ENCODE measurements around the gene NR2E1. TPM values are rescaled to one million over a fixed set of nuclear protein-coding genes. Genes with fewer than 3 reads are reported as not detected.

NR2E1 gene
- total and polyA plus RNA-seq, 2 experiments from 2014 or later = not detected

- Histone ChIP-seq H3F3A (ENCODE audit: insufficient read depth) (no peaks in the 10 kb centered on the region), H3K9ac (no peak overlapping the region), H3K79me2 (ENCODE audit: insufficient read depth) (no peaks in the 10 kb centered on the region), H3K36me3 (ENCODE audit: low read depth) (no peaks in the 10 kb centered on the region), H3K9me3 (ENCODE audit: low read depth) (no peaks in the 10 kb centered on the region), H3K4me1 (ENCODE audit: insufficient read depth) (no peaks in the 10 kb centered on the region), H3K27ac (no peak overlapping the region), H3K4me2 (ENCODE audit: unreplicated experiment) (peak overlapping the region; percentile 97), H3K9me2 (ENCODE audit: insufficient read depth) (no peaks in the 10 kb centered on the region), H3K4me3 (peak overlapping the region; percentile 71), H4K20me1 (ENCODE audit: insufficient read depth) (no peaks in the 10 kb centered on the region), H3K27me3 (replicated peaks; ENCODE audit: insufficient read depth) (peaks cover 86% of the 10 kb centered on the region), H2AFZ (peak overlapping the region; percentile 71; the same call in 1 of the 2 replicates)
- DNase-seq = no peak
- TF ChIP-seq EZH2 (IDR thresholded peaks at IDR 0.05; ENCODE audit: insufficient read depth, poor library complexity, severe bottlenecking) (no peak), EZH2phosphoT487 (IDR thresholded peaks at IDR 0.05; ENCODE audit: insufficient read depth, low read depth) (no peak)
- in situ Hi-C loops (cut with MboI) = loop anchor here (10.0 to 25.0 kb wide), 3 partner anchors 376 to 944 kb away; no protein-coding TSS in a partner anchor
- 0 to 1% methylated on average over 11 to 42 of the region's 45 CpGs for WGBS, 2 experiments (ENCODE audit: low coverage in 1 of 2, low lambda C conversion rate in 2 of 2, missing lambda C conversion rate in 2 of 2)
These were observed 47.5 kb upstream of the NR2E1 start for GRCh38 chr6:108118359-108118724.

DNA sequence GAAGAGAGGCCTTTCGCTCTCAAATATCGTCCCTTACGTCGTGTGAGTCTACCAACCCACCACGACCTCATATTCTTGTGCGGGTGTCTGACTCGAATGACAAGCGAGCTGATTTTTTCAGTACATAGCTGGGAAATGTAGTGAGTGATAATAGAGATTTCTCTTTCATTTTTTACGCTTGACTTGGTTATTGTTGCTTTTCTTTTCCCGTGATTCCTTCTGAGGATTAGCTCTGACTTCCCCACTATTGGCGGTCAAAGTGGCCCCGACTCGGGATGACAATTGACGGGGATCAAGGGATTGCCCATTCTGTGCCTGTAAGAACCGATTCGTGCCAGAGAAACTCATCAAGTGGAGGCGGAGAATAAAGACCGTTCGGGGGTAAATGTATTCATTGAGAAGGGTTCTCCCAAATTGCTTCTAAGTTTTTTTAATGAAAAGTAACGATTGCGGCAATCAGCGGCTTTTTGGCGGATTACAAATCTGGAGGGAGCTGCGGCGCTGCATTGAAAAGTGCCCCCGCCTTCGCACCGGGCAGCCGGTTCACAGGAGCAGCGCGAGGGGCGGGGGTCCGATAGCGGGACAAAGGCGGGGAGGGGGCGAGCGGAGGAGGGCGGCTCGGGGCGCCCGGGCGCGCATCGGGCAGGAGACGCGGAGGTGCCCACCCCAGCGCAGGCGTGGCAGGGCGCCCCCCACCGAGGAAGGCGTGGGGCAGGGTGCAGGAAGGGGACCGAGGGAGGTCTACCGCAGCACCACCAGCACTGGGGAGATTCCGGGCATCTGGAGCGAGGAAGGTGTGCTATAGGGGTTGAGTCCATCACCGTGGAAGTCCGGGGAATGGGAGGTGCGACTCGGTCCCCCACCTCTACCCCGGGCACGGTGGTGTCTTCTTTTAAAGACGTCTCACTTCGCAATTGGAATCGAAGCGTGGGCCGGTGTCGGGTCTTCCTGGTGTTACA, 46.7 kb upstream of the NR2E1 start:
- Histone ChIP-seq H3K9ac (no peak overlapping the region), H4K20me1 (ENCODE audit: insufficient read depth) (no peaks in the 10 kb centered on the region), H3K4me2 (ENCODE audit: unreplicated experiment) (peak overlapping the region; percentile 97), H3K36me3 (ENCODE audit: low read depth) (no peaks in the 10 kb centered on the region), H3K27ac (no peak overlapping the region), H3K27me3 (replicated peaks; ENCODE audit: insufficient read depth) (peaks cover 92% of the 10 kb centered on the region), H3K4me3 (peak overlapping the region; percentile 69), H3K4me1 (ENCODE audit: insufficient read depth) (no peaks in the 10 kb centered on the region), H3K9me3 (ENCODE audit: low read depth) (no peaks in the 10 kb centered on the region), H2AFZ (peak overlapping the region; percentile 71), H3K79me2 (ENCODE audit: insufficient read depth) (no peaks in the 10 kb centered on the region), H3K9me2 (ENCODE audit: insufficient read depth) (no peaks in the 10 kb centered on the region), H3F3A (ENCODE audit: insufficient read depth) (no peaks in the 10 kb centered on the region)
- peak; percentile 39 for DNase-seq
- TF ChIP-seq EZH2phosphoT487 (IDR thresholded peaks at IDR 0.05; ENCODE audit: insufficient read depth, low read depth) (peak; percentile 93), EZH2 (IDR thresholded peaks at IDR 0.05; ENCODE audit: insufficient read depth, poor library complexity, severe bottlenecking) (peak; percentile 99)
- WGBS, 2 experiments (ENCODE audit: low coverage in 1 of 2, low lambda C conversion rate in 2 of 2, missing lambda C conversion rate in 2 of 2) = 6 to 7% methylated on average over 42 to 67 of the region's 67 CpGs
- in situ Hi-C loops (cut with MboI) = loop anchor here (10.0 to 25.0 kb wide), 3 partner anchors 376 to 943 kb away; no protein-coding TSS in a partner anchor

DNA sequence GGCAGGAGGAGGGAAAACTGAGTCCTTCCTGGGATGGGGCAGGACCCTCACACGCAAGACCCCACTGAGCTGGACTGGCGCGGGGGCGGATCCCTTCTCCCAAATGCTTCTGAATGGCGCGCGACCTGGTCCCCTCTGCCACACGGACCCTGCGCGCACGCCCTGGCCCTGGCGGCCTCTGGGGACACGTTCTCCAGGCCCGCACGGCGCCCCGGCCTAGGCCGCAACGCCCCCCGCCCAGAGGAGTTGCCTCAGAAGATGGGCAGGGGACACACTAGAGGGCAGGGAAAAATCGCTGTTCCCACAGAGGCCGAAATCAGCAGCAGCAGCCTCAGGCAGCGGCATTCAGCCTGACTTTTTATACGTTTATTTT, 46.1 kb upstream of the NR2E1 start:
- H3K4me1 ChIP-seq (ENCODE audit: insufficient read depth) = no peaks in the 10 kb centered on the region
- no peak overlapping the region for H3K4me3 ChIP-seq
- no peak overlapping the region for H3K27ac ChIP-seq
- peaks cover 92% of the 10 kb centered on the region for H3K27me3 ChIP-seq (replicated peaks; ENCODE audit: insufficient read depth)
- H4K20me1 ChIP-seq (ENCODE audit: insufficient read depth) = no peaks in the 10 kb centered on the region
- H3K36me3 ChIP-seq (ENCODE audit: low read depth) = no peaks in the 10 kb centered on the region
- in situ Hi-C loops (cut with MboI) = loop anchor here (10.0 to 25.0 kb wide), 3 partner anchors 375 to 943 kb away; no protein-coding TSS in a partner anchor
- WGBS, 2 experiments (ENCODE audit: low coverage in 1 of 2, low lambda C conversion rate in 2 of 2, missing lambda C conversion rate in 2 of 2) = 55 to 60% methylated on average over 24 of the region's 24 CpGs
- H3K9ac ChIP-seq = no peak overlapping the region
- no peaks in the 10 kb centered on the region for H3K9me2 ChIP-seq (ENCODE audit: insufficient read depth)
- H2AFZ ChIP-seq = no peak overlapping the region
- H3K4me2 ChIP-seq (ENCODE audit: unreplicated experiment) = no peak overlapping the region
- no peaks in the 10 kb centered on the region for H3K79me2 ChIP-seq (ENCODE audit: insufficient read depth)
- H3K9me3 ChIP-seq (ENCODE audit: low read depth) = no peaks in the 10 kb centered on the region
- H3F3A ChIP-seq (ENCODE audit: insufficient read depth) = no peaks in the 10 kb centered on the region
- DNase-seq = no peak
- no peak for TF ChIP-seq EZH2phosphoT487 (IDR thresholded peaks at IDR 0.05; ENCODE audit: insufficient read depth, low read depth)
- no peak for TF ChIP-seq EZH2 (IDR thresholded peaks at IDR 0.05; ENCODE audit: insufficient read depth, poor library complexity, severe bottlenecking)

DNA sequence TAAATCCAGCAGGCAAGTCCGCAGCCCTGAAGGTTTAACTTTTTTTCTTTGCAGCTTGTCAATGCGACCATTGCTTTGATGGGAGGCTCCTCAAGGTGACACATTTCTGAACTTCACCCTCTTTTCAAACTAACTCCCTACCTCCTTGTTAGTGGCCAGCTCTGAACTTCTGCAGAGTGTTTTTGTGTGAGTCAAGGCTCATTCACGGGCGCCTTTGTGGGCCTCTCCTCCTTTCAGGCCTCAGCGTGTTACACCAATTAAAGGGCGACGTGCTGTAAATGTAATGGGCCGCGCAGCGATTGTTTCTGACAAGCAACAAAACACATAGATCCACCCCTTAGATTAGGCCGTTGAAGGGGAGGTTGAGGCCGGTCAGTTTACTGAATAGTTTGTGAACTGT, 45.5 kb upstream of the NR2E1 start:
- 90 to 95% methylated on average over 12 of the region's 12 CpGs for WGBS, 2 experiments (ENCODE audit: low coverage in 1 of 2, low lambda C conversion rate in 2 of 2, missing lambda C conversion rate in 2 of 2)
- Histone ChIP-seq H3K9ac (no peak overlapping the region), H3K9me2 (ENCODE audit: insufficient read depth) (no peaks in the 10 kb centered on the region), H3K36me3 (ENCODE audit: low read depth) (no peaks in the 10 kb centered on the region), H3K27me3 (replicated peaks; ENCODE audit: insufficient read depth) (peaks cover 95% of the 10 kb centered on the region), H3F3A (ENCODE audit: insufficient read depth) (no peaks in the 10 kb centered on the region), H3K27ac (no peak overlapping the region), H3K9me3 (ENCODE audit: low read depth) (no peaks in the 10 kb centered on the region), H4K20me1 (ENCODE audit: insufficient read depth) (no peaks in the 10 kb centered on the region), H3K4me2 (ENCODE audit: unreplicated experiment) (no peak overlapping the region), H2AFZ (no peak overlapping the region), H3K4me3 (no peak overlapping the region), H3K4me1 (ENCODE audit: insufficient read depth) (no peaks in the 10 kb centered on the region), H3K79me2 (ENCODE audit: insufficient read depth) (no peaks in the 10 kb centered on the region)
- no peak for TF ChIP-seq EZH2phosphoT487 (IDR thresholded peaks at IDR 0.05; ENCODE audit: insufficient read depth, low read depth)
- TF ChIP-seq EZH2 (IDR thresholded peaks at IDR 0.05; ENCODE audit: insufficient read depth, poor library complexity, severe bottlenecking) = no peak
- in situ Hi-C loops (cut with MboI) = loop anchor here (25.0 kb wide), 1 partner anchor 942 kb away; no protein-coding TSS in a partner anchor
- no peak for DNase-seq
